ENCODE data around the gene FAM193A.

- TF ChIP-seq, protein P1, sequence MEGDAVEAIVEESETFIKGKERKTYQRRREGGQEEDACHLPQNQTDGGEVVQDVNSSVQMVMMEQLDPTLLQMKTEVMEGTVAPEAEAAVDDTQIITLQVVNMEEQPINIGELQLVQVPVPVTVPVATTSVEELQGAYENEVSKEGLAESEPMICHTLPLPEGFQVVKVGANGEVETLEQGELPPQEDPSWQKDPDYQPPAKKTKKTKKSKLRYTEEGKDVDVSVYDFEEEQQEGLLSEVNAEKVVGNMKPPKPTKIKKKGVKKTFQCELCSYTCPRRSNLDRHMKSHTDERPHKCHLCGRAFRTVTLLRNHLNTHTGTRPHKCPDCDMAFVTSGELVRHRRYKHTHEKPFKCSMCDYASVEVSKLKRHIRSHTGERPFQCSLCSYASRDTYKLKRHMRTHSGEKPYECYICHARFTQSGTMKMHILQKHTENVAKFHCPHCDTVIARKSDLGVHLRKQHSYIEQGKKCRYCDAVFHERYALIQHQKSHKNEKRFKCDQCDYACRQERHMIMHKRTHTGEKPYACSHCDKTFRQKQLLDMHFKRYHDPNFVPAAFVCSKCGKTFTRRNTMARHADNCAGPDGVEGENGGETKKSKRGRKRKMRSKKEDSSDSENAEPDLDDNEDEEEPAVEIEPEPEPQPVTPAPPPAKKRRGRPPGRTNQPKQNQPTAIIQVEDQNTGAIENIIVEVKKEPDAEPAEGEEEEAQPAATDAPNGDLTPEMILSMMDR (IDR thresholded peaks at IDR 0.05): no peak
- TF ChIP-seq ZFX (IDR thresholded peaks at IDR 0.05; ENCODE audit: borderline replicate concordance): no peak
These were observed 196.8 kb downstream of the FAM193A start for GRCh38 chr4:2733001-2733843.
